ENCODE measurements around the gene ZMYM4.

GRCh38 chr1:35222322-35223083 is 46.0 kb upstream of the ZMYM4 start:
- TF ChIP-seq, protein P1, sequence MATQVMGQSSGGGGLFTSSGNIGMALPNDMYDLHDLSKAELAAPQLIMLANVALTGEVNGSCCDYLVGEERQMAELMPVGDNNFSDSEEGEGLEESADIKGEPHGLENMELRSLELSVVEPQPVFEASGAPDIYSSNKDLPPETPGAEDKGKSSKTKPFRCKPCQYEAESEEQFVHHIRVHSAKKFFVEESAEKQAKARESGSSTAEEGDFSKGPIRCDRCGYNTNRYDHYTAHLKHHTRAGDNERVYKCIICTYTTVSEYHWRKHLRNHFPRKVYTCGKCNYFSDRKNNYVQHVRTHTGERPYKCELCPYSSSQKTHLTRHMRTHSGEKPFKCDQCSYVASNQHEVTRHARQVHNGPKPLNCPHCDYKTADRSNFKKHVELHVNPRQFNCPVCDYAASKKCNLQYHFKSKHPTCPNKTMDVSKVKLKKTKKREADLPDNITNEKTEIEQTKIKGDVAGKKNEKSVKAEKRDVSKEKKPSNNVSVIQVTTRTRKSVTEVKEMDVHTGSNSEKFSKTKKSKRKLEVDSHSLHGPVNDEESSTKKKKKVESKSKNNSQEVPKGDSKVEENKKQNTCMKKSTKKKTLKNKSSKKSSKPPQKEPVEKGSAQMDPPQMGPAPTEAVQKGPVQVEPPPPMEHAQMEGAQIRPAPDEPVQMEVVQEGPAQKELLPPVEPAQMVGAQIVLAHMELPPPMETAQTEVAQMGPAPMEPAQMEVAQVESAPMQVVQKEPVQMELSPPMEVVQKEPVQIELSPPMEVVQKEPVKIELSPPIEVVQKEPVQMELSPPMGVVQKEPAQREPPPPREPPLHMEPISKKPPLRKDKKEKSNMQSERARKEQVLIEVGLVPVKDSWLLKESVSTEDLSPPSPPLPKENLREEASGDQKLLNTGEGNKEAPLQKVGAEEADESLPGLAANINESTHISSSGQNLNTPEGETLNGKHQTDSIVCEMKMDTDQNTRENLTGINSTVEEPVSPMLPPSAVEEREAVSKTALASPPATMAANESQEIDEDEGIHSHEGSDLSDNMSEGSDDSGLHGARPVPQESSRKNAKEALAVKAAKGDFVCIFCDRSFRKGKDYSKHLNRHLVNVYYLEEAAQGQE (IDR thresholded peaks at IDR 0.05; ENCODE audit: low read depth): no peak
- TF ChIP-seq TAF1 (IDR thresholded peaks at IDR 0.05; ENCODE audit: low read depth) (no peak), EP300 (IDR thresholded peaks at IDR 0.05; ENCODE audit: borderline replicate concordance) (no peak), CREB1 (IDR thresholded peaks at IDR 0.05; ENCODE audit: low read depth) (no peak), ZBTB7A (IDR thresholded peaks at IDR 0.05; ENCODE audit: low read depth) (no peak), NFIC (IDR thresholded peaks at IDR 0.05) (no peak), TCF12 (IDR thresholded peaks at IDR 0.05; ENCODE audit: low read depth) (no peak), RAD21 (IDR thresholded peaks at IDR 0.05; ENCODE audit: low read depth) (no peak), CEBPB (IDR thresholded peaks at IDR 0.05) (no peak)
- TF ChIP-seq, protein P2, sequence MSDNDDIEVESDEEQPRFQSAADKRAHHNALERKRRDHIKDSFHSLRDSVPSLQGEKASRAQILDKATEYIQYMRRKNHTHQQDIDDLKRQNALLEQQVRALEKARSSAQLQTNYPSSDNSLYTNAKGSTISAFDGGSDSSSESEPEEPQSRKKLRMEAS (IDR thresholded peaks at IDR 0.05): no peak
- TF ChIP-seq, protein P3, sequence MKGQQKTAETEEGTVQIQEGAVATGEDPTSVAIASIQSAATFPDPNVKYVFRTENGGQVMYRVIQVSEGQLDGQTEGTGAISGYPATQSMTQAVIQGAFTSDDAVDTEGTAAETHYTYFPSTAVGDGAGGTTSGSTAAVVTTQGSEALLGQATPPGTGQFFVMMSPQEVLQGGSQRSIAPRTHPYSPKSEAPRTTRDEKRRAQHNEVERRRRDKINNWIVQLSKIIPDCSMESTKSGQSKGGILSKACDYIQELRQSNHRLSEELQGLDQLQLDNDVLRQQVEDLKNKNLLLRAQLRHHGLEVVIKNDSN (IDR thresholded peaks at IDR 0.05): no peak

Data from Ishikawa (cell line).